ENCODE data around the gene SUV39H1. TPM values are rescaled to one million over a fixed set of nuclear protein-coding genes. Genes with fewer than 3 reads are reported as not detected.

The SUV39H1 gene
- total and polyA plus RNA-seq, 2 donors (not counting 1 experiment from before 2014, with no cell fraction given), result 6.7 to 9.5 TPM

GRCh38 chrX:48752498-48752897 lies 56.0 kb downstream of the SUV39H1 start:
- no peak overlapping the region for H3K4me2 ChIP-seq (replicated peaks; ENCODE audit: low read depth, low read length, poor library complexity, severe bottlenecking)
- 89% methylated on average over 3 of the region's 7 CpGs for WGBS (ENCODE audit: insufficient coverage)
- intact Hi-C loops (cut with micrococcal nuclease), result no loop called here

GRCh38 chrX:48753708-48754228 lies 57.2 kb downstream of the SUV39H1 start:
- ATAC-seq (ENCODE audit: low read depth), result no peak
- DNase-seq, result no peak
- no peak overlapping the region for H3K4me3 Mint-ChIP-seq
- H3K9me3 Mint-ChIP-seq (ENCODE audit: insufficient read depth), result no peaks in the 10 kb centered on the region
- intact Hi-C loops (cut with micrococcal nuclease), result no loop called here
- Histone ChIP-seq H3K79me2 (ENCODE audit: control insufficient read depth, insufficient read depth, low read length) (no peaks in the 10 kb centered on the region), H3K27ac (ENCODE audit: low read length in 2 of 2) (no peak overlapping the region), H3K9me3 (ENCODE audit: control extremely low read depth in 1 of 3, control insufficient read depth in 2 of 3, insufficient read depth in 1 of 3, low read length in 2 of 3) (no peaks in the 10 kb centered on the region), H3K4me3 (ENCODE audit: control extremely low read depth in 1 of 5, extremely low read depth in 1 of 5, insufficient read depth in 1 of 5, low read depth in 2 of 5, low read length in 4 of 5) (no peak overlapping the region), H3K4me2 (replicated peaks; ENCODE audit: low read depth, low read length, poor library complexity, severe bottlenecking) (no peak overlapping the region), H3K9ac (ENCODE audit: low read length) (no peak overlapping the region), H4K20me1 (ENCODE audit: control insufficient read depth, insufficient read depth, low read length, poor library complexity, severe bottlenecking) (no peaks in the 10 kb centered on the region), H3K36me3 (replicated peaks in 1 of 2; ENCODE audit: control extremely low read depth in 1 of 2, control insufficient read depth in 1 of 2, extremely low read depth in 1 of 2, insufficient read depth in 2 of 2, low read length in 1 of 2) (no peaks in the 10 kb centered on the region), H3K4me1 (ENCODE audit: control insufficient read depth in 2 of 2, insufficient read depth in 2 of 2, low read length in 2 of 2) (no peaks in the 10 kb centered on the region), H3K27me3 (replicated peaks in 1 of 4; ENCODE audit: control extremely low read depth in 1 of 4, control insufficient read depth in 3 of 4, insufficient read depth in 4 of 4, low read length in 3 of 4) (no peaks in the 10 kb centered on the region), H2AFZ (ENCODE audit: insufficient read depth, low read depth, low read length, poor library complexity, severe bottlenecking) (no peak overlapping the region)
- TF ChIP-seq CTCF (IDR thresholded peaks at IDR 0.05) (no peak), EZH2 (IDR thresholded peaks at IDR 0.05; ENCODE audit: borderline replicate concordance, insufficient read depth, low read depth, low read length, poor library complexity, severe bottlenecking) (no peak)
- H3K27ac Mint-ChIP-seq, result no peak overlapping the region
- WGBS (ENCODE audit: insufficient coverage), result 94% methylated on average over 3 of the region's 8 CpGs
- H3K4me1 Mint-ChIP-seq, result no peaks in the 10 kb centered on the region
- ChIA-PET POLR2A (no interaction called here), CTCF (no interaction called here)
- H3K27me3 Mint-ChIP-seq, result peaks cover 4% of the 10 kb centered on the region

More at GRCh38 chrX:48752498-48752897, 56.0 kb downstream of the SUV39H1 start:
- Histone ChIP-seq H2AFZ (ENCODE audit: insufficient read depth, low read depth, low read length, poor library complexity, severe bottlenecking) (no peak overlapping the region), H3K4me3 (ENCODE audit: control extremely low read depth in 1 of 5, extremely low read depth in 1 of 5, insufficient read depth in 1 of 5, low read depth in 2 of 5, low read length in 4 of 5) (no peak overlapping the region), H3K27ac (ENCODE audit: low read length in 2 of 2) (no peak overlapping the region), H3K79me2 (ENCODE audit: control insufficient read depth, insufficient read depth, low read length) (no peaks in the 10 kb centered on the region), H3K36me3 (replicated peaks in 1 of 2; ENCODE audit: control extremely low read depth in 1 of 2, control insufficient read depth in 1 of 2, extremely low read depth in 1 of 2, insufficient read depth in 2 of 2, low read length in 1 of 2) (no peaks in the 10 kb centered on the region), H3K9me3 (ENCODE audit: control extremely low read depth in 1 of 3, control insufficient read depth in 2 of 3, insufficient read depth in 1 of 3, low read length in 2 of 3) (no peaks in the 10 kb centered on the region), H3K27me3 (replicated peaks in 1 of 4; ENCODE audit: control extremely low read depth in 1 of 4, control insufficient read depth in 3 of 4, insufficient read depth in 4 of 4, low read length in 3 of 4) (no peaks in the 10 kb centered on the region), H3K4me1 (ENCODE audit: control insufficient read depth in 2 of 2, insufficient read depth in 2 of 2, low read length in 2 of 2) (no peaks in the 10 kb centered on the region), H3K9ac (ENCODE audit: low read length) (no peak overlapping the region), H4K20me1 (ENCODE audit: control insufficient read depth, insufficient read depth, low read length, poor library complexity, severe bottlenecking) (no peaks in the 10 kb centered on the region)
- ChIA-PET CTCF (no interaction called here), POLR2A (interaction anchor here (0.6 kb wide), 1 partner anchor 47 kb away, joined by 4 read pairs; no protein-coding TSS in a partner anchor)
- Mint-ChIP-seq H3K9me3 (ENCODE audit: insufficient read depth) (no peaks in the 10 kb centered on the region), H3K27ac (no peak overlapping the region), H3K27me3 (peaks cover 4% of the 10 kb centered on the region), H3K4me1 (no peaks in the 10 kb centered on the region), H3K4me3 (no peak overlapping the region)
- ATAC-seq (ENCODE audit: low read depth) (no peak), DNase-seq (no peak)
- TF ChIP-seq EZH2 (IDR thresholded peaks at IDR 0.05; ENCODE audit: borderline replicate concordance, insufficient read depth, low read depth, low read length, poor library complexity, severe bottlenecking) (no peak), CTCF (IDR thresholded peaks at IDR 0.05) (no peak)
